DOHH2 (cell line): ENCODE measurements around the gene GSTA1.
"Not testable (repeated sequence)": the region's sequence is repeated elsewhere in the genome, so short reads cannot be mapped to it uniquely, and the experiment has no call there.

ENCODE experiments used
- H3F3A ChIP-seq: fragments of 200-600 bp; sonication (generic), shearing (Covaris generic); 2 replicates; pipeline ENCODE4 v1.6.0; 2016; ENCODE audit warnings: antibody characterized with exemption, mild to moderate bottlenecking; ENCODE audit not compliant: control insufficient read depth, insufficient read depth
- H3K27ac ChIP-seq: fragments of 200-600 bp; sonication (generic); 2 replicates; pipeline ENCODE4 v1.5.1; 2014; ENCODE audit warnings: low read depth, mild to moderate bottlenecking, low read length, moderate library complexity
- H3K27me3 ChIP-seq: fragments of 200-600 bp; sonication (generic); 2 replicates; pipeline ENCODE4 v1.6.1; 2014; ENCODE audit warnings: mild to moderate bottlenecking, low read length, mixed read lengths; ENCODE audit not compliant: control insufficient read depth
- H3K36me3 ChIP-seq: fragments of 200-600 bp; sonication (generic); 2 replicates; pipeline ENCODE4 v1.6.1; 2014; ENCODE audit warnings: mild to moderate bottlenecking, low read length, moderate library complexity, mixed read lengths; ENCODE audit not compliant: control insufficient read depth
- H3K4me1 ChIP-seq: fragments of 200-600 bp; sonication (generic); 2 replicates; pipeline ENCODE4 v1.6.1; 2014; ENCODE audit warnings: mild to moderate bottlenecking, low read length, mixed read lengths; ENCODE audit not compliant: control insufficient read depth
- H3K4me2 ChIP-seq: fragments of 200-600 bp; sonication (generic); 2 replicates; pipeline ENCODE4 v1.6.0; 2014; ENCODE audit warnings: mild to moderate bottlenecking, low read length, moderate library complexity
- H3K4me3 ChIP-seq: fragments of 200-600 bp; sonication (generic); 2 replicates; pipeline ENCODE4 v1.5.1; 2014; ENCODE audit warnings: mild to moderate bottlenecking, low read length, mixed read lengths
- H3K79me2 ChIP-seq: fragments of 200-600 bp; sonication (generic); 2 replicates; pipeline ENCODE4 v1.6.1; 2014; ENCODE audit warnings: mild to moderate bottlenecking, low read length, mixed read lengths; ENCODE audit not compliant: control insufficient read depth
- H3K9me2 ChIP-seq: fragments of 200-600 bp; sonication (generic); replicated peaks from 2 replicates; pipeline ENCODE4 v1.6.1; 2014; ENCODE audit warnings: mild to moderate bottlenecking, low read length, mixed read lengths; ENCODE audit not compliant: control insufficient read depth
- H3K9me3 ChIP-seq: fragments of 200-600 bp; sonication (generic); 2 replicates; pipeline ENCODE4 v1.6.1; 2014; ENCODE audit warnings: antibody characterized with exemption, low read length, mixed read lengths; ENCODE audit not compliant: control insufficient read depth, insufficient read depth
- H4K20me1 ChIP-seq: fragments of 200-600 bp; sonication (generic); 2 replicates; pipeline ENCODE4 v1.6.0; 2014; ENCODE audit warnings: low read depth, mild to moderate bottlenecking, antibody characterized with exemption, low read length, moderate library complexity; ENCODE audit not compliant: control insufficient read depth, insufficient read depth
- EZH2phosphoT487 ChIP-seq: fragments of 200-600 bp; sonication (generic); IDR thresholded peaks from 2 replicates; pipeline ENCODE4 v1.6.1; 2017; ENCODE audit warnings: borderline replicate concordance, mild to moderate bottlenecking, antibody characterized with exemption, low read length, moderate library complexity, mixed read lengths
- TF ChIP-seq, protein P1 (sequence below): fragments of 200-600 bp; sonication (generic); IDR thresholded peaks from one replicate; pipeline ENCODE4 v1.5.1; 2014; ENCODE audit warnings: antibody characterized with exemption, mild to moderate bottlenecking, low read depth, low read length; ENCODE audit not compliant: poor library complexity, severe bottlenecking

Gene GSTA1

DNA sequence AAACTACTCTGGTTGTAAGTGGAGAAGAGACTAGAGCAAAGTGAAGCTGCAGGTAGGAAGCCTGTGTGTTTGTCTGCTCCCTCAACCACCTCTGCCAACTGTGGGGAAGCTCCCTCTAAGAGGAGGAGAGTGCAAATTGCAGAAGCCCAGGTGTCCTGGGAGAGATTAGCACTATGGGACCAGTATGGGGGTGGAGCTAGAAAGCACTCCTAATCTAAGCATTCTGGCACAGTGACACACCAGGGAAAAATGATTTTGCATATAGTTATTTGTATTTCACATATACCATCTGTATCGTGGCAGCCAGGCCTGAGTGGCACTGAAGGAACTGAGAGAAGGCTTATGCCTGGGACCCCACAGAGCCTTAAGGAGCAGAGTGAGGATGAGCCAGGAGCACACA lies 12.8 kb downstream of the GSTA1 start:
- H3K79me2 ChIP-seq = no peaks in the 10 kb centered on the region
- no peaks in the 10 kb centered on the region for H3K36me3 ChIP-seq
- no peaks in the 10 kb centered on the region for H3F3A ChIP-seq
- H3K4me3 ChIP-seq = no peak overlapping the region
- H3K9me3 ChIP-seq = no peaks in the 10 kb centered on the region
- H3K27me3 ChIP-seq = no peaks in the 10 kb centered on the region
- H4K20me1 ChIP-seq = no peaks in the 10 kb centered on the region
- no peak overlapping the region for H3K4me2 ChIP-seq
- H3K27ac ChIP-seq = no peak overlapping the region
- no peaks in the 10 kb centered on the region for H3K9me2 ChIP-seq
- H3K4me1 ChIP-seq = no peaks in the 10 kb centered on the region
- TF ChIP-seq EZH2phosphoT487 = no peak
- TF ChIP-seq, protein P1, sequence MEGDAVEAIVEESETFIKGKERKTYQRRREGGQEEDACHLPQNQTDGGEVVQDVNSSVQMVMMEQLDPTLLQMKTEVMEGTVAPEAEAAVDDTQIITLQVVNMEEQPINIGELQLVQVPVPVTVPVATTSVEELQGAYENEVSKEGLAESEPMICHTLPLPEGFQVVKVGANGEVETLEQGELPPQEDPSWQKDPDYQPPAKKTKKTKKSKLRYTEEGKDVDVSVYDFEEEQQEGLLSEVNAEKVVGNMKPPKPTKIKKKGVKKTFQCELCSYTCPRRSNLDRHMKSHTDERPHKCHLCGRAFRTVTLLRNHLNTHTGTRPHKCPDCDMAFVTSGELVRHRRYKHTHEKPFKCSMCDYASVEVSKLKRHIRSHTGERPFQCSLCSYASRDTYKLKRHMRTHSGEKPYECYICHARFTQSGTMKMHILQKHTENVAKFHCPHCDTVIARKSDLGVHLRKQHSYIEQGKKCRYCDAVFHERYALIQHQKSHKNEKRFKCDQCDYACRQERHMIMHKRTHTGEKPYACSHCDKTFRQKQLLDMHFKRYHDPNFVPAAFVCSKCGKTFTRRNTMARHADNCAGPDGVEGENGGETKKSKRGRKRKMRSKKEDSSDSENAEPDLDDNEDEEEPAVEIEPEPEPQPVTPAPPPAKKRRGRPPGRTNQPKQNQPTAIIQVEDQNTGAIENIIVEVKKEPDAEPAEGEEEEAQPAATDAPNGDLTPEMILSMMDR = no peak

DNA sequence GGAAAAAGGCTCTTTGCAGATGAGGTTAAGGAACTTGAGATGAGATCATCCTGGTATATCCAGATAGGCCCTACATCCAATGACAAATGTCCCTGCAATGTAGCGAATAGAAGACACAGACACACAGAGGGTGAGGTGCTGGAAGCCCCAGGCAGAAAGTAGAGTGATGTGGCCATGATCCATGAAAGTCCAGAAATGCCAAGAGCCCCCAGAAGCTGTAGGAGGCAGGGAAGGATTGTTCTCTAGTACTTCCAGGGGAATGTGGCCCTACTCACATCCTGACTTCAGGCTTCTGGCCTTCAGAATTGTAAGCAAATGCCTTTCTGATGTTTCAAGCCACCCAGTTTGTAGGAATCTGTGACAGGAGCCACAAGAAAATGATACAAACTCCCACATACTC lies 14.0 kb downstream of the GSTA1 start:
- not testable (repeated sequence) for H3K27me3 ChIP-seq, H3K79me2 ChIP-seq, H3K4me2 ChIP-seq, H3K27ac ChIP-seq, H3K4me1 ChIP-seq, H3K9me2 ChIP-seq, H3K9me3 ChIP-seq, H3F3A ChIP-seq, H4K20me1 ChIP-seq, H3K36me3 ChIP-seq, H3K4me3 ChIP-seq

DNA sequence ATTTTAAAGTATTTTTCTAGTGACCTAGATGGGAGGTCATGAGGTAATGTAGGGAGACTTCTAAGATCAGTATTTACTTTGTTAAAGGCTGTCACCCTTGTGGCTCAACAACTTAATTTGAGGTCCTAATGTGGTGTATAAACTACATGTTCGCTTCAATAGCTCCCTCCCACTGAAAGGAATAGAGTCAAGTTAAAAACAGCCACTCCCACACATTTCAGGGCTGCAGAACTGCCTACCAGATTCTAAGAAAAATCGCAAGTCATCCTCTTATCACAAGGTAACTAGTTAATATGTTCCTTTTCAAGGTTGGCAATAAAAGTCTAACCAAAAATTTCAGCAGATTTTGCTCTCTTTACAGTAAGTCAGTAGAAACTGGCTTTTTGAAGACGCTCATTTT lies 15.1 kb downstream of the GSTA1 start:
- no peaks in the 10 kb centered on the region for H3K9me2 ChIP-seq
- no peaks in the 10 kb centered on the region for H3K4me1 ChIP-seq
- no peaks in the 10 kb centered on the region for H3K9me3 ChIP-seq
- no peak overlapping the region for H3K27ac ChIP-seq
- no peak overlapping the region for H3K4me2 ChIP-seq
- H3K79me2 ChIP-seq = no peaks in the 10 kb centered on the region
- H3K4me3 ChIP-seq = no peak overlapping the region
- H3K27me3 ChIP-seq = no peaks in the 10 kb centered on the region
- no peak for TF ChIP-seq EZH2phosphoT487
- TF ChIP-seq, protein P1 = no peak
- H3F3A ChIP-seq = no peaks in the 10 kb centered on the region
- H3K36me3 ChIP-seq = no peaks in the 10 kb centered on the region
- no peaks in the 10 kb centered on the region for H4K20me1 ChIP-seq

DNA sequence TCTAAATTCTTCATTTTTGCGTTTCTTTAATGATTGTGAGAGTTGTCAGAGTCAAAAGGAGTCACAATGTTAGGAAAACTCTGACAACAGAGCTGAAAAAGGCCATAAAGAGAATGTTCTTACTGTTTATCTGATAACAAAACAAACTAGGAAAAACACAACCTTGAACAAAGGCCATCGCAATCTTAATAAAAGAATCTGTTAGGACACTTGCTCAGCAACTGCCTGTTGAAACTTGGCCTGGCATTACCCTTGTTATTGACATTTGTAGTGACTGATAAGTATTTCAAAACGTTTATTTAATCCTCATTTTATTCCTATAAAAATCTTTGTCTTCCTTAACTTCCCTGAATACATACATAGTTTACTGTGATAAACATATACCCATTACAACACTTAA lies 15.7 kb downstream of the GSTA1 start:
- Histone ChIP-seq H3K27ac (no peak overlapping the region), H3K36me3 (no peaks in the 10 kb centered on the region), H3K9me3 (no peaks in the 10 kb centered on the region), H3K79me2 (no peaks in the 10 kb centered on the region), H3K9me2 (no peaks in the 10 kb centered on the region), H3K27me3 (no peaks in the 10 kb centered on the region), H3F3A (no peaks in the 10 kb centered on the region), H3K4me3 (no peak overlapping the region), H3K4me1 (no peaks in the 10 kb centered on the region), H4K20me1 (no peaks in the 10 kb centered on the region), H3K4me2 (no peak overlapping the region)
- no peak for TF ChIP-seq EZH2phosphoT487
- TF ChIP-seq, protein P1 = no peak
